IMR-90 (cell line): ENCODE data around the gene ENAH. TPM values are rescaled to one million over a fixed set of nuclear protein-coding genes. Genes with fewer than 3 reads are reported as not detected.

ENCODE experiments used
- ATAC-seq: fragments of 200-7000 bp; cut with Tn5 transposase; 2 replicates; pipeline ENCODE4 v1.9.1; 2020; ENCODE audit warnings: low read depth, mild to moderate bottlenecking, moderate library complexity
- BruUV-seq: library from RNA; stranded (reverse); fragments of 400-500 nt; replicated peaks from 2 replicates; lab custom pipeline; 2021; lab: Mats Ljungman, UMichigan
- CTCF ChIA-PET: fragments of 300-600 bp; formaldehyde crosslinking; extraction: SDS; loops from one replicate; lab custom pipeline; 2021; ENCODE audit warnings: antibody characterized with exemption; lab: Yijun Ruan, JAX
- POLR2A ChIA-PET: fragments of 300-600 bp; sonication (Branson Sonifier 250); formaldehyde crosslinking; loops from one replicate; lab custom pipeline; 2022; ENCODE audit warnings: antibody characterized with exemption; ENCODE audit not compliant: unreplicated experiment; lab: Charles Lee
- DNase-seq: peaks from one replicate; pipeline ENCODE4 v3.0.0; 2013
- H2AFZ ChIP-seq: replicated peaks from 2 replicates; pipeline ENCODE3; 2013; ENCODE audit warnings: low read length, mild to moderate bottlenecking; ENCODE audit not compliant: poor library complexity
- H2AK5ac ChIP-seq: 2 replicates; pipeline ENCODE4 v1.6.1; 2013; ENCODE audit warnings: low read depth, low read length, inconsistent platforms
- H2AK9ac ChIP-seq: replicated peaks from 2 replicates; pipeline ENCODE3; 2013; ENCODE audit warnings: mild to moderate bottlenecking, low read depth, low read length, moderate library complexity; ENCODE audit not compliant: poor library complexity
- H2BK120ac ChIP-seq: 2 replicates; pipeline ENCODE4 v1.6.1; 2013; ENCODE audit warnings: low read depth, low read length, inconsistent platforms
- H2BK15ac ChIP-seq: 3 replicates; pipeline ENCODE4 v1.6.1; 2013; ENCODE audit warnings: low read depth, low read length, inconsistent platforms
- H2BK20ac ChIP-seq: 2 replicates; pipeline ENCODE4 v1.6.1; 2013; ENCODE audit warnings: low read depth, mild to moderate bottlenecking, inconsistent platforms, low read length, moderate library complexity
- H2BK5ac ChIP-seq: 2 replicates; pipeline ENCODE4 v1.6.1; 2013; ENCODE audit warnings: mild to moderate bottlenecking, low read depth, low read length, inconsistent platforms; ENCODE audit not compliant: poor library complexity, severe bottlenecking
- H3K14ac ChIP-seq: replicated peaks from 2 replicates; pipeline ENCODE4 v1.6.1; 2013; ENCODE audit warnings: low read depth, low read length, inconsistent platforms
- H3K18ac ChIP-seq: 2 replicates; pipeline ENCODE4 v1.6.1; 2013; ENCODE audit warnings: low read depth, low read length, control low read depth
- H3K23ac ChIP-seq: 2 replicates; pipeline ENCODE4 v1.6.1; 2013; ENCODE audit warnings: low read depth, low read length, inconsistent platforms
- H3K27ac ChIP-seq: 2 replicates; pipeline ENCODE4 v1.5.1; 2013; ENCODE audit warnings: mild to moderate bottlenecking, control low read depth, low read length; ENCODE audit not compliant: insufficient read depth
- H3K27me3 ChIP-seq: 2 replicates; pipeline ENCODE4 v1.6.1; 2013; ENCODE audit warnings: low read length; ENCODE audit not compliant: control insufficient read depth, insufficient read depth
- H3K36me3 ChIP-seq: 2 replicates; pipeline ENCODE4 v1.6.1; 2013; ENCODE audit warnings: low read length, mixed read lengths; ENCODE audit not compliant: control insufficient read depth, insufficient read depth
- H3K4ac ChIP-seq: 2 replicates; pipeline ENCODE4 v1.6.1; 2013; ENCODE audit warnings: low read depth, low read length, inconsistent platforms
- H3K4me1 ChIP-seq: 2 replicates; pipeline ENCODE4 v1.6.1; 2013; ENCODE audit warnings: low read length, mixed read lengths; ENCODE audit not compliant: control insufficient read depth, insufficient read depth
- H3K4me2 ChIP-seq: 2 replicates; pipeline ENCODE4 v1.6.1; 2013; ENCODE audit warnings: low read depth, mild to moderate bottlenecking, control low read depth, low read length, moderate library complexity
- H3K4me3 ChIP-seq: 2 replicates; pipeline ENCODE4 v1.5.1; 2013; ENCODE audit warnings: low read depth, mild to moderate bottlenecking, control low read depth, low read length, moderate library complexity; ENCODE audit not compliant: insufficient read depth
- H3K56ac ChIP-seq: 2 replicates; pipeline ENCODE4 v1.6.1; 2013; ENCODE audit warnings: low read length, inconsistent platforms; ENCODE audit not compliant: insufficient read depth; ENCODE audit errors: extremely low read depth
- H3K79me1 ChIP-seq, 2 experiments: 2 replicates each; pipeline ENCODE4 v1.6.1; 2013; ENCODE audit warnings: low read length in 2 of 2, inconsistent platforms in 1 of 2, low read depth in 1 of 2
- H3K9ac ChIP-seq: 2 replicates; pipeline ENCODE4 v1.6.1; 2013; ENCODE audit warnings: low read depth, low read length, control low read depth
- H3K9me1 ChIP-seq: 2 replicates; pipeline ENCODE4 v1.6.1; 2013; ENCODE audit warnings: low read length, inconsistent platforms; ENCODE audit not compliant: insufficient read depth
- H3K9me3 ChIP-seq: 2 replicates; pipeline ENCODE4 v1.6.1; 2013; ENCODE audit warnings: low read length; ENCODE audit not compliant: control insufficient read depth, insufficient read depth
- H4K20me1 ChIP-seq: 2 replicates; pipeline ENCODE4 v1.6.1; 2013; ENCODE audit warnings: low read length, inconsistent platforms; ENCODE audit not compliant: insufficient read depth
- H4K5ac ChIP-seq: 2 replicates; pipeline ENCODE4 v1.6.1; 2013; ENCODE audit warnings: mild to moderate bottlenecking, low read depth, low read length, control low read depth
- H4K8ac ChIP-seq, 2 experiments: 2 replicates each; pipeline ENCODE4 v1.6.1; 2013; ENCODE audit warnings: low read depth in 2 of 2, low read length in 2 of 2, control low read depth in 1 of 2, inconsistent platforms in 1 of 2
- H4K91ac ChIP-seq: 2 replicates; pipeline ENCODE4 v1.6.1; 2013; ENCODE audit warnings: low read depth, low read length, inconsistent platforms; ENCODE audit not compliant: insufficient read depth
- BHLHE40 ChIP-seq: fragments of 150-350 bp; IDR thresholded peaks from 2 replicates; pipeline ENCODE4 v1.6.1; 2016; ENCODE audit warnings: mild to moderate bottlenecking, low read depth, low read length
- CEBPB ChIP-seq: IDR thresholded peaks from 2 replicates; pipeline ENCODE4 v1.6.1; 2012; ENCODE audit warnings: low read depth, low read length, improper control_type of control experiment
- CHD1 ChIP-seq: IDR thresholded peaks from 2 replicates; pipeline ENCODE4 v1.6.1; 2012; ENCODE audit warnings: low read depth, low read length, improper control_type of control experiment
- ELK1 ChIP-seq: fragments of 150-350 bp; IDR thresholded peaks from 2 replicates; pipeline ENCODE4 v1.6.1; 2016; ENCODE audit warnings: low read depth, mild to moderate bottlenecking, low read length, moderate library complexity, borderline replicate concordance
- FOS ChIP-seq: fragments of 150-350 bp; IDR thresholded peaks from 2 replicates; pipeline ENCODE4 v1.6.1; 2016; ENCODE audit warnings: low read depth, low read length
- MAFK ChIP-seq: IDR thresholded peaks from 2 replicates; pipeline ENCODE4 v1.6.1; 2012; ENCODE audit warnings: low read depth, low read length, improper control_type of control experiment
- MAZ ChIP-seq: IDR thresholded peaks from 2 replicates; pipeline ENCODE4 v1.6.1; 2012; ENCODE audit warnings: low read depth, mild to moderate bottlenecking, low read length, improper control_type of control experiment, moderate library complexity, borderline replicate concordance
- MXI1 ChIP-seq: IDR thresholded peaks from 2 replicates; pipeline ENCODE4 v1.6.1; 2012; ENCODE audit warnings: low read depth, mild to moderate bottlenecking, low read length, moderate library complexity, borderline replicate concordance
- NFE2L2 ChIP-seq: fragments of 150-350 bp; IDR thresholded peaks from 2 replicates; pipeline ENCODE4 v1.6.1; 2016; ENCODE audit warnings: low read depth, mild to moderate bottlenecking, low read length
- RAD21 ChIP-seq: IDR thresholded peaks from 2 replicates; pipeline ENCODE4 v1.6.1; 2012; ENCODE audit warnings: low read length, improper control_type of control experiment
- RCOR1 ChIP-seq: IDR thresholded peaks from 2 replicates; pipeline ENCODE4 v1.6.1; 2012; ENCODE audit warnings: mild to moderate bottlenecking, low read length, improper control_type of control experiment; ENCODE audit not compliant: insufficient replicate concordance
- SMC3 ChIP-seq: fragments of 150-350 bp; IDR thresholded peaks from 2 replicates; pipeline ENCODE4 v1.6.1; 2016; ENCODE audit warnings: low read depth, mild to moderate bottlenecking, antibody characterized with exemption, low read length, moderate library complexity
- USF2 ChIP-seq: fragments of 150-350 bp; IDR thresholded peaks from 2 replicates; pipeline ENCODE4 v1.6.1; 2017; ENCODE audit warnings: mild to moderate bottlenecking, antibody characterized with exemption, low read length, low read depth
- WGBS, 2 experiments: methylation state at CpG; one replicate each; pipeline versions ENCODE4 v1.1.5 to v1.1.7; 2013; ENCODE audit warnings: missing lambda C conversion rate in 2 of 2; ENCODE audit not compliant: insufficient read length in 1 of 2; ENCODE audit errors: extremely low coverage in 2 of 2; 5-methylcytosine and 5-hydroxymethylcytosine counted together
- dilution Hi-C: fragments of 300-500 bp; cut with HindIII; formaldehyde crosslinking; loops from one replicate; pipeline ENCODE4 v1.14.3; 2018; ENCODE audit warnings: low sequenced_read_pairs; ENCODE audit not compliant: unreplicated experiment
- in situ Hi-C: fragments of 300-500 bp; cut with MboI; formaldehyde crosslinking; loops from 3 replicates; pipeline ENCODE4 v1.14.3; 2019; ENCODE audit warnings: low sequenced_read_pairs, inconsistent platforms, mixed read lengths
- intact Hi-C: fragments of 100-400 bp; cut with micrococcal nuclease; formaldehyde crosslinking; loops from 2 replicates; pipeline ENCODE4 v1.10.0; 2022
- polyA plus RNA-seq, 3 experiments: library from polyadenylated mRNA; depleted of rRNA; stranded (reverse); fragments of >200 nt; gene quantifications; 2 replicates each; pipeline ENCODE4 v1.2.3, GENCODE V29; 2012; ENCODE audit warnings: low replicate concordance in 1 of 3
- total RNA-seq: library from RNA; depleted of rRNA; stranded (reverse); fragments of >200 nt; gene quantifications from 2 replicates; pipeline ENCODE4 v1.2.3, GENCODE V29; 2012

Gene ENAH
- total and polyA plus RNA-seq, 2 of the 4 experiments (the other 2 are of a cell fraction), result 61.3 to 86.9 TPM

- 94% methylated on average over 3 of the region's 4 CpGs; no CpG with 5 or more reads in 1 of the 2 experiments for WGBS, 2 experiments
- BruUV-seq, result no TSS peak
- Histone ChIP-seq H3K27ac (no peak overlapping the region), H3K27me3 (no peaks in the 10 kb centered on the region), H2AFZ (no peak overlapping the region), H2BK5ac (no peak overlapping the region), H3K9ac (no peak overlapping the region), H3K56ac (no peak overlapping the region), H4K5ac (no peak overlapping the region), H2BK15ac (no peak overlapping the region), H4K91ac (no peak overlapping the region), H3K79me1 (peaks cover 23 to 70% of the 10 kb centered on the region in 2 experiments), H2BK20ac (no peak overlapping the region), H3K14ac (no peak overlapping the region), H4K8ac (no peak overlapping the region), H3K4me2 (no peak overlapping the region), H3K4me1 (peaks cover 4% of the 10 kb centered on the region), H2BK120ac (no peak overlapping the region), H3K18ac (no peak overlapping the region), H2AK5ac (no peak overlapping the region), H3K9me3 (no peaks in the 10 kb centered on the region), H3K36me3 (no peaks in the 10 kb centered on the region; the same call in 1 of the 2 replicates), H3K4ac (no peak overlapping the region), H3K9me1 (peaks cover 8% of the 10 kb centered on the region; the same call in 1 of the 2 replicates), H4K20me1 (peaks cover 35% of the 10 kb centered on the region), H2AK9ac (no peak overlapping the region), H3K23ac (no peak overlapping the region), H3K4me3 (no peak overlapping the region)
- TF ChIP-seq NFE2L2 (no peak), CEBPB (no peak), MXI1 (no peak), FOS (no peak), MAZ (no peak), BHLHE40 (no peak), RCOR1 (no peak), SMC3 (no peak), MAFK (no peak), CHD1 (no peak), ELK1 (no peak), USF2 (no peak), RAD21 (no peak)
- DNase-seq, result no peak
- in situ Hi-C loops (no loop called here), dilution Hi-C loops (no loop called here), intact Hi-C loops (no loop called here)
- CTCF ChIA-PET, result interaction anchor here (1.0 kb wide), 1 partner anchor 17 kb away, joined by 3 read pairs; no protein-coding TSS in a partner anchor
- no peak for ATAC-seq
- POLR2A ChIA-PET, result no interaction called here
These were observed 113.3 kb downstream of the ENAH start for GRCh38 chr1:225539575-225539974.
